ENCODE data around the gene VPS13A. TPM values are rescaled to one million over a fixed set of nuclear protein-coding genes. Genes with fewer than 3 reads are reported as not detected.
"Not testable (repeated sequence)": the region's sequence is repeated elsewhere in the genome, so short reads cannot be mapped to it uniquely, and the experiment has no call there.

The VPS13A gene
- total RNA-seq, 1 experiment from 2014 or later, result 9.9 TPM

DNA sequence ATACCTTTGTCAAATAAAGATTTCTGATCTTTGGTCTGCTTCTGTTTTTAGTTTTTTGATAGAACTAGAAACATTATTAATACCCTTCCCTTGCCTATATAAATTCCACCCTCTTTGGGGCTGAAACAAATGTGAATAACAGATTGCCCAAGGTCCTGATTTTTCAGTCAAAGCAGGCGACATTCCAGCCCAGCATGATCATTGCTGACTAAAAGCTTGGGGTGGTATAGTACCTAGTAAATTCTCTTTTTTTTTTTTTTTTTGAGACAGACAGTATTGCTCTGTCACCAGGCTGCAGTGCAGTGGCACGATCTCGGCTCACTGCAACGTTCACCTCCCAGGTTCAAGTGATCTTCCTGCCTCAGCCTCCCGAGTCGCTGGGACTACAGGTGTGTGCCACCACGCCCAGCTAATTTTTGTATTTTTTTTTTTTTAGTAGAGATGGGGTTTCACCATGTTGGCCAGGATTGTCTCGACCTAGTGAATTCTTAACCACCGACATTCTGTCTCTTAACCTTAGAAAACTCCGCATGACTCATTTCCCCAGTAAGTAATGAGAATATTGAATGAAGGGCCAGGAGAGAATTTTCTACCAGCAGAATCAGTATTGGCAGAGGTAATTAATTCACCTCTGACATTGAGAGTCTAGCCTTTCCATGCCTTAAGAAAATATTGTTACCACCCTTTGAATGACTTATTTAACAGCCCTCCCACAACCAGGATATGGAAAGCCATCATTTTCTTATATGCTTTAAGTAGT, 244.4 kb downstream of the VPS13A start:
- peak; percentile 20 for DNase-seq (ENCODE audit: low read depth)

DNA sequence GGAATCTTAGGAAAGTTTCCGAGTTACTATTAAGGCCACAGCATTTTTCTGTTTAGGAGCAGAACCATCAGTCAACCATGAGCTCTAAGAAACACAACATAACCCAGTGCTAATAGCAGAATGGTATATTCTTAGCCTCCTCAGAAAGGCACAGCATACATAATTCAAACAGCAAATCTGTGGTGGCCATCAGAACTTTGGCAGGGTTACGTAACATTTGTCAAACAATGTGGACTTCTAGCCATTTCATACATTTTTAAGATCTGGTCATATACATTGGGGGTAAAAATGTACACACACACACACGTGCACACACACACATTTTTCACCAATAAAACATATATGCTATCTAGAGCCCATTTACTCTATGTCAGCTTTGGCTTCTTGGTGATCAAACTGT, 245.6 kb downstream of the VPS13A start:
- no peak for DNase-seq (ENCODE audit: low read depth)

DNA sequence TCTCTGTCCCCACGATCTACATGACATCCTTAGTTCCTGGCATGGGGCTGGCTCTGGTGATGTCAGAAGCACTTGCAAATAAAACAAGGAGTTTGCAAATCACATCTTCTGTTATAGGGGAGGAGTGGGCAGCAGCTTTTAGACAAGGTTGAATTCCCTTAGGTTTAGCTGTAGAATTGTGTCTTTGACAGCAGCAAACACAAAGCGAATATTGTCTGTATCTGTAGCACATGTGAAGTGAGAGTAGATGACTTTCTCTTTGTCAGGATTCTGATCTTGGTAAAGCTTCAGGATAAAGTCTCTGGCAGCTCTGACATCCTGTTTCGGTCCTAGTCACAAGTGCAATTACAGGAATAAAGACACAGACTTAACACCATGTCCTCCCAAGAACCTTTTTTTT, 246.5 kb downstream of the VPS13A start:
- DNase-seq (ENCODE audit: low read depth), result no peak

DNA sequence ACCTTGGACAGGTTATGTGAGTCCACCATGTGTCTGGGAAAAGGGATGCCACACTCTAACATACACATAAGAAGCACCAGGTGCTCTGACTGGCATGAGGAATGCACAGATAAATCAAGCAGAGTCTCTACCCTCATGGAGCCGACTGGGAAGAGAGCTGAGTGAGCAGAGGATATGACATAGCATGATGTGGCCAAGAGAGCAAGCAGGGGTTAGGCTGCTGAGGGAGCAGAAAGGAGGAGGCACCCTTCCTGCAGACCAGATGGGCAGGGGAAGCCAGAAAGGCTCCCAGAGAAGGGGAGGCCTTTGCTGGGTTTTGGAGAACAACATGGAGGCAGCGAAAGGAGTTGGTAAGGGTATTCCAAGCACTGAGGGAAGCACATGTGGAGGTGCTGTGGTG, 247.7 kb downstream of the VPS13A start:
- peak; percentile 65 for DNase-seq (ENCODE audit: low read depth)

DNA sequence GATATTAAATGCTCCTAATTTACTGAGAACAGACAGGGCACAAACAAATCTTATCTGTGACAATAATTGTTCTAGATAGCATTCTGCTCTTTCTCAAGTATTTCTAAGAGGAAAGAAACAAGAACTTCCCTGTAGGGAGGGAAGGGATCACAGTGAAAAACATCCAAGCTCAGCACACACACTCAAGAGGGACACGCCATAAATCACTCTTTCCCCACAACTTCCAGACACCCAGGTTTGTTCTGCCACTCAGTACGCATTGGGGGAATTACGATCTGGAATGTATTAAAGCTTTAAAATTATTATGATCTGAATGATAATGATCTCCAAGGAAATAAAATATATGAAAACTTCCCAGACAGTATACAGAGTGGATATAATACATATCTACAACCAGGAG, 249.4 kb downstream of the VPS13A start:
- no peak for DNase-seq (ENCODE audit: low read depth)

DNA sequence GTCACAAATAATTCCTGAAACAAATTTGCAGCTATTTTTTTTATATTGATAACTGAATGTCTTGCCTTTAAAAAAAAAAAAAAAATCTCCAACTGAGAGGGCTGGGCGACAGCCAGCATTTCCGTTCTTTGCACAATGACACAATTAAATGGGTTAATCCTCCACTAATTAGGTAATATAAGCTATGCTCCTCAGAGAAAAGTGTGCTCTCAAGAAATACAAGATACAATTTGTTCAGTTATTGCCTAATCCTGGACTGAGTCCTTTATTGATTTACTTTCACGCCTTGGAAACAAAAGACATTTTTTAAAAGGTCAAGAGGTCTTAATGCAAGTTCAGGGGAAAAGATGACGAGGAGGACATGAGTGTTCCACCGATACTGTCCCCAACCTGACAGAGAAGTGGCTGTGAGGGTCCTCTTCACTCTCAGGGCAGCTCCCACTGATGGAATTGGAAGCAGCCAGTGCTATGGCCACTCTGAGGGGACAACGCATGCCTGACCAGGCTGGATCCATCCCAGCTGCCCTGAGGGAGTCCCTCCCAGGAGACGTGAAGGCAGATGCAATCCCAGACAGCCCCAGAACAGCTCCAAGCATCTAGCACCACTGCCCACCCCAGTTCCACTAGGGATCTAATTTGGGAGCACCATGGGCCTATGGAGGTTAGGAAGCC, 250.1 kb downstream of the VPS13A start:
- DNase-seq (ENCODE audit: low read depth), result no peak

DNA sequence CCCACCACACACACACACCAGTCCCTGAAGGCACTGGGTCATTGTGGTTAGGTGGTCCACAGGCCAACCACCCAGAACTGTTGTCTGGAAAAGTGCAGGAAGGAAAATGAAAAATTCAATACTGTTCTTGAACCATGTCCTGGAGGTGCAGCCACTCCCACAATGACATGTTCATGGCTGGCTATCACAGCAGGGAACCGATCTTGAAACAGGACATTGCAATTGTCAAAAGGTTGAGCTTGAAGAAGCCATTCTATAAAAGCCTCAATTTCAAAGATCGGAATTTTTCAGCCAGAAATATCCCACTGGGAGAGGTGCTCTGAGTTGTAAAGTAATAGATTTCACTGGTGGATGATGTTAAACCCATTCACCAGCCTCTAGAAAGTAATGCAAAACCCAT, 252.6 kb downstream of the VPS13A start:
- no peak for DNase-seq (ENCODE audit: low read depth)

DNA sequence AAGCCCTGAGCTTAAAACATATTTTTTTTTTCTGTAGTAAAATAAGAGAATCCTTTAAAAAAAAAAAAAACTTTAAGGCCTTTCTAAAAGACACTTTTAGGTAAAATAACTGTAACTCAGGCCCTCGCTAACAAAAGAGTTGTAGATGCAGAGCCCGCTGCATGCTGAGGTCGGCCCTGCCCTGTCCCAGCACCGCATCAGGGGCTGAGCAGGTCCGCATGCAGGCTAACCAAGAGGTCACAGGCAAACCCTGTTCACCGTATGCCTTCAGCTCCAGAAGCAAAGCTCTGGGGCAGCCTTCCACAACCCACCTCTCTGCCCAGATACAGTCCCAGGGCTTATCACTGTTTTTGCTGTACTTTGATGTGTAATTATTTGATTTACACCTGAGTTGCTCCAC, 254.7 kb downstream of the VPS13A start:
- DNase-seq (ENCODE audit: low read depth), result no peak

DNA sequence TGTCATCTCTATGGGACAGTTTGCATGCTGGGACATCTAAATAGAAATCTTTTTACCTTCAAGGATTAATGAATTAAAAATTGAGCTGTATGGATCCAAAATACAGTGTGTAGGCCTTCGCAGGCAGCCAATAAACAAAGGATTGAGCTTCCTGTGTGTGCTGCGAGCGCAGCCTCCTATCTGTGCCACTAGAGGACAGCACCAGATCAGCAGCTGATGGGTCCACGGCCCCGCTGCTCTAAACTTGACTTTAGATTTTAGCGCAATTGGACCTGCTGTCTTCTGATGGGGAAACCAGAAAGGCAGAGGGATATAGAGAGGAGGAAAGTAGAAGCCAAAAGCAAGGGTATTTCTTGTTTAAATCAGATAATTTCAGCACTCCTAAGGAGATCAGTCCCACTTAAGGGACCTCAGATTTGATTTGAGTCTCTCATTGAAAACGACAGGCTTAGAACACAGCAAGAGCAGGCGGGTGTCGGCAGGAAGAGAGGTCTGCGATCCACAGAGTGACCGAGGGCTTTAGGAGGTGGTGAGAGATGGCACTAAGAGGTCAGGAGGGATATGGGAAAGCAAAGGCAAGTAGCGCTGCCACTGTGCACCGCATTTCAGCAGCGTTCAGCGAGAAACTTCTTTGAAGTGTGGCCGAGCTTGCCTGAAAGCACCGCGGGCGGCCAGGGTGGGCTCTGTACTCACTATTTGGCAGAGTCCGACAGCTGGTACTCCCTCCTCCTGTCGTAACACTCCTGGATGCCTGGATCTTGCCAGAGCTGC, 256.5 kb downstream of the VPS13A start:
- peak; percentile 46 for DNase-seq (ENCODE audit: low read depth)

DNA sequence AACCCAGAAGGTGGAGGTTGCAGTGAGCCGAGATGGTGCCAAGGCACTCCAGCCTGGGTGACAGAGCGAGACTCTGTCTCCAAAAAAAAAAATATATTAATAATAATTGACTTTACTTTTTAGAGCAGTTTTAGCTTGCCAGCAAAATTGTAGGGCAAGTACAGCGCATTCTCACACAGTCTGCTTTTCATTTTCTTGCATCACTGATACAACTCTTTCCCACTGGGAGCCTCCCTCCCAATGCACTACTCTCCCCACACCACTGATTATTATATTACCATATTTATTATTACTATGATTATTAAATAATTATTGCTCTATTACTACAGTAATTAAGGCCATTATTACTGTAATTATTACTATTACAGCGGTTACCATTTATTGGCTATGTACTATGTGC, 257.9 kb downstream of the VPS13A start:
- no peak for DNase-seq (ENCODE audit: low read depth)

DNA sequence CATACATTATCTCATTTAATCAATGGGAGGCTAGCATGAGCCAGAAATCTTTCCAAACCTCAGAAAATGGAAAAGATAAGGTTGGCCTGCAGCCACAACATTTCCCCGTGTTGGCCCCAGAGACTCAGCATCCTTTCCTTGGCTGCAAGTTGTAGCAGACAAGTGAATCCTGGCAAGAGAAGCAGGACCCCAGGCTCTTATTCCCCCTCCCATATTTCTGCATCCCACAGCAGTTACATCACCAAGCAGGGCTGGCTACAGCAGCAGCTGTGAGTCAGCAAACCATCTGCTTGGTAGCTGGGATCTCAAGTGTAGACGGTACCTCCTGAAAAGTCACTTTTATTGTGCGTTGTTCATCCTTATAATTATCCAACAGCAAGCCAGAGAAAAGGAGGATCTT, 258.4 kb downstream of the VPS13A start:
- no peak for DNase-seq (ENCODE audit: low read depth)

DNA sequence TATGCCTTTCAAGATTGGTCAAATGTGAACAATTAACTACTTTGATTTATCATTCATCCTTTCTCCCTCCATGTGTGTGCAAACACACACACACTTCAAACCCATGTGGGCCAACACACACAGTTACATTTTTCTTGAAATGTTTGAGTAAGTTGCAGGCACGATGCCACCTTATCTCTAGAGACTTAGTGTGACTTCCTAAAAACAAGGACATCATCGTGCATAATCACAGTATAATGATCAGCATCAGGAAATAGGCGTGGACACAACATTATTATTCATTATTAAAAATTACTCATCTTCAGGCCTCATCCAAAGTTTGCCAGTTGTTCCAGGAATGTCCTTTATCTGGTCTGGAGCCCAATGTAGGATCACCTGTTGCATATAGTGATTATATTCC, 261.3 kb downstream of the VPS13A start:
- DNase-seq (ENCODE audit: low read depth), result no peak

DNA sequence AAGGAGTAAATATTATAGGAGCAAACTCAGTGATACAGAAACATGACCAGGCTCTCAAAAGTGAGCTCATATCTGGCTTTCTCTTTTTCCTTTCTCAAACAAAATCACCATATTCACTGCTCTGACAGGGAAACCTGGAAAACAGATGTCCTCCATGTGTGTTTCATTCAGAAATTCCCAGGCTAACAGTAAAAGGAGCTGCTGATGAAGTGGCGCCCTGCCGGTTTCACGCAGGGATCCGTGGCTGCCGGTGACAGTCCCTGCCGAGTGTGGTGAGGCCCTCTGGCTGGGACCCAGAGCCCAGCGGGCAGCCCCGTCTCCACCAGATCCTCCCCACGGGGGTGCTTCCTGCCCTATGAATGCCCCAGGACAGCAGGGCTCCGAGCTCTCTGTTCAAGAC, 262.7 kb downstream of the VPS13A start:
- DNase-seq (ENCODE audit: low read depth), result peak; percentile 27

DNA sequence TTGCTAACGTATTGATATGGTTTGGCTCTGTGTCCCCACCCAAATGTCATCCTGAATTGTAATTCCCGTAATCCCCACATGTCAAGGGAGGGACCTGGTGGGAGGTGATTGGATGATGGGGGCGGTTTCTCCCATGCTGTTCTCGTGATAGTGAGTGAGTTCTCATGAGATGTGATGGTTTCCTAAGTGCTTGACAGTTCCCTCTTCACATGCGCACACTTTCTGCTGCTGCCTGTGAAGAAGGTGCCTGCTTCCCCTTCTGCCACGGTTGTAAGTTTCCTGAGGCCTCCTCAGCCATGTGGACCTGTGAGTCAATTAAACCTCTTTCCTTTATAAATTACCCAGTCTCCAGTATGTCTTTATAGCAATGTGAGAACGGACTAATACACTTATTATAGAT, 263.8 kb downstream of the VPS13A start:
- DNase-seq (ENCODE audit: low read depth), result not testable (repeated sequence)

DNA sequence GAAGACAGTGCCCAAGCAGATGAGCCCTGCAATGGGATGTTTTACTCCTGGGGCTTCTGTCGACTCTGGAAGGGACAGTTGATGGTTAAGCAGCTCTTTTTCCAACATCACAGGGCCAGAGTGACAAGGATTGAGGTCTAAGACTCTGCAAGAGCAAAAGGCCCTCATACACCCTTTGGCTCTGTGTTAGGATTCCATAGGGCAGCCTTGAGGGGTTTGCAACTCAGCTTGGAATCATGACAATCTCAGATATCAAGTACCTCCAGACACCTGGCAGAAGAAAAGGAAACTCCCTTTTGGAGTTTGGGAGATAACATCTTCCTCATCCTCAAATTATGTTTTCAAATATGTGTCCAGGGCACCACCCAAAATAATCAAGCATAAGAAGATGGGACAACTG, 265.1 kb downstream of the VPS13A start:
- DNase-seq (ENCODE audit: low read depth), result no peak

DNA sequence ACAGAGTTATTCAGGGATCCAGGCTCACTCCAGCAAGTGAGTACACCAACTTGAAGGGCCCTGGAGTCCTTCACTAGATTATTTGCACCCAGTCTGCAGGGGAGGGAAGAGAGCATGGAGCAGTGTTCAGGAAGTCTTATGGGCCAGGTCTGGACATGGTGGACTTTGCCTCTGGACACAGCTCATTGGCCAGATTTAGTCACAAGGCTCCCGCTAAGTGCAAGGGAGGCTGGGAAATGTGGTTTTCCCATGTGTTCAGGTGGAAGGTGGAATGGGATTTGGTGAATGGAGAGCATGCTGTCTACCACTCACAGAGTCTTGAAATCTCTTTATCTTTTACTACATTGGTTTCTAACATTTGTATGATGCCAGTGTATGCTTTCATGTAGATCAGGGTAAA, 270.3 kb downstream of the VPS13A start:
- no peak for DNase-seq (ENCODE audit: low read depth)

DNA sequence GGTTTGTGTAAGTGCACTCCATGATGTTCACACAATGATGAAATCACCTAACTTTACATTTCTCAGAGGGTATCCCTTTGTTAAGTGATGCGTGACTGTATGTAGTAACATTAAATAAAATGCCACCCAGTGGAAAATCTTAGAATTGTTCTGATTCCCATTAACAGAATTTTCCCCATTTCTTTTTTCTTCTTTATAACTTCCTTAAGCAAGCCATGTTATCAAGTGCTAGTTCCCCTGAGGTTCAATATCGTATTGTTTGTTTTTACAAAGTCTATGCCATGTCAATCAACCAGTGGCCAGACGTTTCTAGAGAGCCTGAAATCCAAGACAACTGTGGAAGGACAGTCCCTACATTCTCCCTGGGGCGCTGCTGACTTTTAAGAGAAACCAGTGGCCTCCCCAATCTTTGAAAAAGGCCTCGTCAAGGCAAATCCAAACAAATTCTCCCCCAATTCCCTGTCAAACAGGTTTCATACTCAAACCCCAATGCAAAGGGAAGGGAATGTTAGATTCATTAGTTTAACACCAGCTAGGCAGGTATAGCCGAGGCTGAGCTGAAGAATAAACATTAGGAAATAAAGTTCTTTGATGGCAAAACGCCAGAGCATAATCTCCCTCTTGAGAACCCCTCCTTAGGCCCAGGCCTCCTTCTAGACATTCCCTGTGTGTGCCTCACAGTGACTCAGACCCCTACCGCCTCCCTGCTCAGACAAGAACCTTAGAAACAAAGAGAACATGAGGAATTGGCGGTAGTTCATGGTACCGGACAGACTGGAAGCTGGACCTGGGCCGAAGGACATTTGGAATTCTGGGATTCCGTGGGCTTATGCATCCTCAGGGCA, 272.1 kb downstream of the VPS13A start:
- DNase-seq (ENCODE audit: low read depth), result peak; percentile 77

DNA sequence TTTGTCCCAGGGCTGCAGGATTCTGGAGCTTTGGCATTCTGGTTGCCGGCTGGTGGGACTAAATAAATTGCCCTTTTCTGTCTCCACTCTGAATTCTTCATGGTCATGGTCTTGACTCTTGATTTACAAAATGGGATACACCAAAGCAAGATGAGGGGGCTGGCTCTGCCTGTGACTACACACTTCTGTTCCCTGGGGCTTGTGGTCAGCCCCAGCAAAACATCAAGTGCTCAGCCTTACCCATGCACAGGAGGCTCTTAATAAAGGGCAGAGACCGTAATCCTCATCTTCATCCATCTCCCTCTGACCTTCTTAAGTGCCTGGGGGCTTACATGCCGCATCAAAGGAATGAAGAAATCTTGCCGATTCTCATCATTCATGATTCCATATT, 272.7 kb downstream of the VPS13A start:
- no peak for DNase-seq (ENCODE audit: low read depth)

DNA sequence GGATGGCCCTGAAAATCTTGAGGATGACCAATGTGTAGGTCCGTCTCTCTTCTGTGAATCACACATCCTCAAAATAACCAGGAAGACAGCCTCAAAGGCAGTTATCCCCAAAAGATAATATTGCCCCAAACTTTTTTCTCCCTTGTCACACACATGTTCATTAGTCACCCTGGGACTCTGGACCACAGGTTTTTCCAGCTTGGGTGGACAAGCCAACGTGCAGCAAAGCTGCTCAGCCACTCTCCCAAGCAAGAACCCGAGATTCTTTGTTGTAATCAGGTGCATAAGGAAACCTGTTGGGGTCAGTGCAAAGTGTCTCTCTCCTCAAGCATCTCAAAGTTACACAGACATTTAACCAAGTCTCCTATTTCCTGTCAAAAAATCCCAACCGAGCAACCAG, 274.2 kb downstream of the VPS13A start:
- no peak for DNase-seq (ENCODE audit: low read depth)

DNA sequence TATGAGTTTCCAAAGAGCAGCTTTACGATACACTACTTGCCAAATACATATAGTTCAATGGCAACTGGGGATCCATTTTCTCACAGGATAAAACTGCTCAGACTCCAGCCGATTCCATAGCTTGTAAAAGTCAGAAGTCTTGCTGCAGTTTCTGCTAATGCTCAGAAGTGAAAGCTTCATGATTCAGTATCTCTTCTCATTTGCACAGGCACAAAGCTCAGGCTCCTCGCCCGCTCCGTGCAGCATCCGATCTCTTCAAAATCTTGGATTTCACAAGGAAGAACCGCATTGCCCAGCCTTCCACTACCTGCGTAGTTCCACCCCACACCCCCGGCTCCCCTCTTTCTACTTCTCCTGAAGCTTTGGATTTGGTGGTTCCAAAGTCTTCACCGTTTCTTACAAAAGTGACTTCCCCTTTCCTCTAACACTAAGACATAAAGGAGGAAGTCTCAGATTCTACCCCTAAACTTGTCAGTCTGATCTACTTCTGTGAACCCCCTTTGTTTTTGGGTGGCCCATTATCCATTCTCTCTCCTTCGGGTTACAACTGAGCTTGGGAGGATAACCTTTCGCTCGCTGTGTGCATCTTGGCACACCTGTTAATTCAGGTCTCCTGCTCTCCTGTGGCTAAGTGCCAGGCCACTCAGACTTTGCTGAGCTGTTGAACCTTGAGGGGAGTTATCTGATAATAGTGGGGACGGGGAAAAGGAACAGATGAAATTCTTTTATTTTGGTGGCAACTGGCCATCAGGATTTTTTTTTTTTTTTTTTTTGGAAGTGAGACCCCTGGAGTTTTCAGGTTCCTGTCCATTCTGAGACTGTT, 276.7 kb downstream of the VPS13A start:
- DNase-seq (ENCODE audit: low read depth), result no peak

DNA sequence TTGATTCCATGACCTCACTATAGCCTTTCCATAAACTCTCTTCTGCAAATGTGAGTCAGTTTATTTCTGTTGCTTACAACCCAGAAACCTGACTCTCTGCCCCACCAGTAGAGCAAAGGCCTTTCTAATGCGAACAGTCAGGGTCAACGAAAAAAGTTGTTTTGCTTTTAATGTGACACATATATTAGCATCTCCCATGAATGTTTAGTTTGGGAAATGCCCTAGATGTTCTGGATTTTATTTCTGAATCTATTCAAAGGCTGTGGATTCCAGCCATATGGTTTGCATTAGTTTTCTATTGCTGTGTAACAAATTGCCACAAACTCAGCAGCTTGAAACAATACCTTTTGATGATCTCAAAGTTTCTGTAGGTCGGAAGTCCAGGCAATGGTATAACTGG, 277.3 kb downstream of the VPS13A start:
- DNase-seq (ENCODE audit: low read depth), result no peak

All from HT1080 (cell line).